GM12892 (cell line): Measurements from ENCODE around the gene LRRC47.

Experiments
- POLR2A ChIP-seq: IDR thresholded peaks from 2 replicates; pipeline ENCODE4 v1.6.1; 2011; ENCODE audit warnings: low read depth, low read length, control low read depth
- POLR2AphosphoS5 ChIP-seq: IDR thresholded peaks from 2 replicates; pipeline ENCODE4 v1.6.1; 2011; ENCODE audit warnings: low read depth, low read length, control low read depth
- TAF1 ChIP-seq: IDR thresholded peaks from 2 replicates; pipeline ENCODE4 v1.6.1; 2011; ENCODE audit warnings: low read depth, mild to moderate bottlenecking, control low read depth, low read length, borderline replicate concordance

- 0 out of 2 replicates have a peak, but pooled peaks have one; percentile 22 for TF ChIP-seq POLR2A
- TF ChIP-seq POLR2AphosphoS5: no peak
- no peak for TF ChIP-seq TAF1
These were observed 11.3 kb downstream of the LRRC47 start for GRCh38 chr1:3785045-3785444.
